SU-DHL-6 (cell line): Measurements from ENCODE around the gene PHLDB2.

ENCODE experiments used
- H2AFZ ChIP-seq: fragments of 200-600 bp; sonication (generic); 2 replicates; pipeline ENCODE4 v1.6.1; 2014; ENCODE audit warnings: low read depth, mild to moderate bottlenecking, moderate library complexity, mixed read lengths, antibody characterized with exemption, low read length; ENCODE audit not compliant: severe bottlenecking
- H3F3A ChIP-seq: fragments of 200-600 bp; shearing (Covaris generic); 2 replicates; pipeline ENCODE4 v1.6.0; 2016; ENCODE audit warnings: antibody characterized with exemption, mild to moderate bottlenecking; ENCODE audit not compliant: insufficient read depth
- H3K27ac ChIP-seq: fragments of 200-600 bp; sonication (generic); 2 replicates; pipeline ENCODE4 v1.5.1; 2016; ENCODE audit warnings: low read depth, mild to moderate bottlenecking, low read length, moderate library complexity, mixed read lengths
- H3K27me3 ChIP-seq: fragments of 200-600 bp; sonication (generic), shearing (Covaris generic); 2 replicates; pipeline ENCODE4 v1.6.0; 2014; ENCODE audit warnings: mild to moderate bottlenecking, low read length
- H3K36me3 ChIP-seq: fragments of 200-600 bp; sonication (generic); 2 replicates; pipeline ENCODE4 v1.6.1; 2014; ENCODE audit warnings: mild to moderate bottlenecking, low read length, mixed read lengths
- H3K4me2 ChIP-seq: fragments of 300-600, 200-600 bp; shearing (Covaris generic), sonication (generic); 2 replicates; pipeline ENCODE4 v1.6.0; 2014; ENCODE audit warnings: low read length, low read depth, mild to moderate bottlenecking; ENCODE audit not compliant: poor library complexity, severe bottlenecking
- H3K4me3 ChIP-seq: fragments of 200-600 bp; sonication (generic); 2 replicates; pipeline ENCODE4 v1.5.1; 2014; ENCODE audit warnings: antibody characterized with exemption, low read length, mild to moderate bottlenecking, mixed read lengths; ENCODE audit not compliant: insufficient read depth, poor library complexity, severe bottlenecking
- H3K79me2 ChIP-seq: fragments of 200-600 bp; sonication (generic); 2 replicates; pipeline ENCODE4 v1.6.1; 2014; ENCODE audit warnings: mild to moderate bottlenecking, low read length, moderate library complexity; ENCODE audit not compliant: insufficient read depth
- H3K9ac ChIP-seq: fragments of 200-600 bp; sonication (generic); 2 replicates; pipeline ENCODE4 v1.7.0; 2014; ENCODE audit warnings: mild to moderate bottlenecking, low read length
- H3K9me2 ChIP-seq: fragments of 200-600 bp; sonication (generic); replicated peaks from 2 replicates; pipeline ENCODE4 v1.6.1; 2014; ENCODE audit warnings: low read length; ENCODE audit not compliant: insufficient read depth
- H3K9me3 ChIP-seq: fragments of 200-600 bp; sonication (generic); 2 replicates; pipeline ENCODE4 v1.6.1; 2014; ENCODE audit warnings: low read length, mixed read lengths; ENCODE audit not compliant: insufficient read depth
- H4K20me1 ChIP-seq: fragments of 200-600 bp; sonication (generic); 2 replicates; pipeline ENCODE4 v1.6.1; 2014; ENCODE audit warnings: low read depth, mild to moderate bottlenecking, antibody characterized with exemption, low read length, moderate library complexity, mixed read lengths
- CTCF ChIP-seq: fragments of 200-600 bp; sonication (generic); IDR thresholded peaks from one replicate; pipeline ENCODE4 v1.5.1; 2017; ENCODE audit warnings: antibody characterized with exemption, mild to moderate bottlenecking, low read length, moderate library complexity; ENCODE audit not compliant: insufficient read depth, poor library complexity, severe bottlenecking
- EZH2phosphoT487 ChIP-seq: fragments of 200-600 bp; sonication (generic), shearing (Covaris generic); conservative IDR thresholded peaks from 2 replicates; pipeline ENCODE4 v1.6.1; 2018; ENCODE audit warnings: mild to moderate bottlenecking, antibody characterized with exemption, low read length, moderate library complexity, mixed read lengths

The PHLDB2 gene

GRCh38 chr3:111947231-111947630 lies 88.2 kb downstream of the PHLDB2 start:
- Histone ChIP-seq H3K9ac (no peak overlapping the region), H3K9me2 (no peaks in the 10 kb centered on the region), H2AFZ (no peak overlapping the region), H3F3A (no peaks in the 10 kb centered on the region), H3K36me3 (no peaks in the 10 kb centered on the region), H3K4me2 (no peak overlapping the region), H3K27ac (no peak overlapping the region), H3K79me2 (no peaks in the 10 kb centered on the region), H4K20me1 (no peaks in the 10 kb centered on the region), H3K27me3 (no peaks in the 10 kb centered on the region), H3K9me3 (no peaks in the 10 kb centered on the region), H3K4me3 (no peak overlapping the region)
- TF ChIP-seq EZH2phosphoT487 (no peak), CTCF (no peak)

GRCh38 chr3:111948786-111949185 lies 89.7 kb downstream of the PHLDB2 start:
- H3K27ac ChIP-seq: no peak overlapping the region
- H3K4me3 ChIP-seq: no peak overlapping the region
- no peaks in the 10 kb centered on the region for H3K36me3 ChIP-seq
- no peak overlapping the region for H3K4me2 ChIP-seq
- no peaks in the 10 kb centered on the region for H4K20me1 ChIP-seq
- no peaks in the 10 kb centered on the region for H3K27me3 ChIP-seq
- H3K79me2 ChIP-seq: no peaks in the 10 kb centered on the region
- no peaks in the 10 kb centered on the region for H3K9me3 ChIP-seq
- H2AFZ ChIP-seq: no peak overlapping the region
- no peaks in the 10 kb centered on the region for H3K9me2 ChIP-seq
- no peaks in the 10 kb centered on the region for H3F3A ChIP-seq
- TF ChIP-seq EZH2phosphoT487 (no peak), CTCF (no peak)
- H3K9ac ChIP-seq: no peak overlapping the region

GRCh38 chr3:111949712-111950111 lies 90.6 kb downstream of the PHLDB2 start:
- Histone ChIP-seq H3K27ac (no peak overlapping the region), H3K79me2 (no peaks in the 10 kb centered on the region), H3K4me3 (no peak overlapping the region), H3K9me3 (no peaks in the 10 kb centered on the region), H3K4me2 (no peak overlapping the region), H3K9me2 (no peaks in the 10 kb centered on the region), H3K9ac (no peak overlapping the region), H2AFZ (no peak overlapping the region), H3F3A (no peaks in the 10 kb centered on the region), H4K20me1 (no peaks in the 10 kb centered on the region), H3K36me3 (no peaks in the 10 kb centered on the region), H3K27me3 (no peaks in the 10 kb centered on the region)
- no peak for TF ChIP-seq EZH2phosphoT487

GRCh38 chr3:111951032-111951431 lies 92.0 kb downstream of the PHLDB2 start:
- Histone ChIP-seq H3K9me2 (no peaks in the 10 kb centered on the region), H4K20me1 (no peaks in the 10 kb centered on the region), H3K4me2 (no peak overlapping the region), H3K27me3 (no peaks in the 10 kb centered on the region), H3K9me3 (no peaks in the 10 kb centered on the region), H3K36me3 (no peaks in the 10 kb centered on the region), H3K9ac (no peak overlapping the region), H3K4me3 (no peak overlapping the region), H2AFZ (no peak overlapping the region), H3F3A (no peaks in the 10 kb centered on the region), H3K27ac (no peak overlapping the region), H3K79me2 (no peaks in the 10 kb centered on the region)
- no peak for TF ChIP-seq EZH2phosphoT487
- TF ChIP-seq CTCF: no peak
